Pancreas (tissue), 10 donors: ENCODE results near the gene FN1. TPM values are rescaled to one million over a fixed set of nuclear protein-coding genes. Genes with fewer than 3 reads are reported as not detected.

Experiments
- ATAC-seq, 4 donors: fragments of 200-7000 bp; cut with Tn5 transposase; one replicate each; pipeline versions ENCODE4 v1.8.0 to v1.9.1; 2020; ENCODE audit warnings: mild to moderate bottlenecking in 4 of 4, moderate library complexity in 4 of 4
- DNase-seq, 6 donors: peaks; one replicate each; pipeline ENCODE4 v3.0.0-alpha.2; 2020
- FAIRE-seq: peaks from 2 replicates; lab custom pipeline; 2012; peaks lifted over from hg19 to GRCh38; lab: Jason Lieb, UNC
- H3K27ac ChIP-seq, 4 donors: fragments of 200-600 bp; sonication (generic); 1 replicate in 3 of 4; 2 replicates in 1 of 4; pipeline versions ENCODE4 v1.5.0 to v1.8.0; 2020
- H3K27me3 ChIP-seq, 4 donors: fragments of 200-600 bp; one replicate each; pipeline ENCODE4 v1.8.0; 2021
- H3K36me3 ChIP-seq, 3 donors: fragments of 200-600 bp; sonication (generic) in 1 of 3; one replicate each; pipeline versions ENCODE4 v1.5.0 to v1.8.0; 2020 to 2021
- H3K4me1 ChIP-seq, 3 donors: fragments of 200-600 bp; one replicate each; pipeline ENCODE4 v1.8.0; 2021
- H3K4me3 ChIP-seq, 4 donors: fragments of 200-600 bp; sonication (generic) in 2 of 4; one replicate each; pipeline versions ENCODE4 v1.5.0 to v1.8.0; 2020 to 2021
- H3K9me3 ChIP-seq, 4 donors: fragments of 200-600 bp; one replicate each; pipeline ENCODE4 v1.8.0; 2021
- WGBS, 2 donors: extraction: QIAGEN DNeasy Blood & Tissue Kit; methylation state at CpG; one replicate each; pipeline ENCODE4 v1.1.7; 2013; 5-methylcytosine and 5-hydroxymethylcytosine counted together
- intact Hi-C, 3 donors: fragments of 100-400 bp; cut with DNase I; formaldehyde crosslinking; loops; one replicate each; pipeline versions ENCODE4 v1.11.1 to v1.14.2; 2022
- polyA plus RNA-seq, 2 donors: library from polyadenylated mRNA; stranded (reverse); fragments of 200-250 nt; gene quantifications; one replicate each; pipeline ENCODE4 v1.2.3, GENCODE V29; 2013
- total RNA-seq, 6 donors: library from RNA; stranded (reverse); fragmentation: NEBNext Ultra II Directional in 4 of 6; extraction: Animal tissue kit (Norgen Biotek cat#: 25700) in 4 of 6; gene quantifications; one replicate each; pipeline versions ENCODE4 v1.2.1 to v1.2.4, GENCODE V29; 2021 to 2023
- TF ChIP-seq, protein P1 (sequence below), 4 donors: fragments of 200-600 bp; sonication (generic) in 3 of 4; IDR thresholded peaks; one replicate each; pipeline versions ENCODE4 v1.5.0 to v1.8.0; 2021; ENCODE audit warnings: antibody characterized with exemption in 4 of 4
- donor health status: healthy with polysubstance abuse.
- donor health status: DM: no; HTN: no; CAD: no; lungs with moderate emphysema.
- donor health status: DM: no; HTN: no; CAD: no.
- donor health status: control.
- donor health status: control.
- donor health status: Bipolar disorder and iron deficiency.
- donor health status: DM: yes; HTN: yes; CAD: no.
- donor health status: DM: no; HTN: no; CAD: no.
- donor health status: DM: no; HTN: no; CAD: no.
- donor health status: DM: yes; HTN: yes; CAD: no.

FN1 gene
- total and polyA plus RNA-seq, 8 donors: 8.9 to 432 (median 18.6) TPM

DNA sequence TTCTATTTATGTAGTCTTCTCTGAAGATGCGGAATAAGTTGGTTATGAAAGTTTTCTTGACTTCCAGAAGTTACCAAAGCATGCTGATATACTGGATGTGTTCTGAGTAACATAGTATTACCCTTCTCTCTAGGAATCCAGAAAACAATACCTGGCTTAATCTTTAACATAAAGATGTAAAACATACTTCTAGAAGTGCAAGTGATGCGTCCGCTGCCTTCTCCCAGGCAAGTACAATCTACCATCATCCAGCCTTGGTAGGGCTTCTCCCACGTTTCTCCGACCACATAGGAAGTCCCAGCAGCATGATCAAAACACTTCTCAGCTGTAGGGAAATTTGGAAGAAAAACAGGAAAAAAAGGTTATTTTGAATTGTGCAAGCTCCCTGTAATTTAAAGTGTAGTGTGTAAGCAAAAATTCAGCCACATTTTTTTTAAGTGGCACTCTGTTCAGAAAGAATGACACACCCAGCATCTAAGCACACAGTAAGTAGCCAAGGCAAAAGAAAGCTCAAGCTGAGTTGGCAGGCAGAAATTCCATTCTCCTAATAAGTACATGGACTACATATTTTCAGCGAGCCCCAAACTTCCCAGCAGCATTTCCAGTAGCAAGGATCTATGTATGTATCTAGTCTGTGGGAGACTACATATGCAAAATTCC, 5.2 kb downstream of the FN1 start:
- no peaks in the 10 kb centered on the region for H3K27me3 ChIP-seq
- H3K36me3 ChIP-seq: no peaks in the 10 kb centered on the region
- 81 to 85% methylated on average over 6 of the region's 6 CpGs for WGBS, 2 donors
- H3K9me3 ChIP-seq: no peaks in the 10 kb centered on the region
- TF ChIP-seq, protein P1, sequence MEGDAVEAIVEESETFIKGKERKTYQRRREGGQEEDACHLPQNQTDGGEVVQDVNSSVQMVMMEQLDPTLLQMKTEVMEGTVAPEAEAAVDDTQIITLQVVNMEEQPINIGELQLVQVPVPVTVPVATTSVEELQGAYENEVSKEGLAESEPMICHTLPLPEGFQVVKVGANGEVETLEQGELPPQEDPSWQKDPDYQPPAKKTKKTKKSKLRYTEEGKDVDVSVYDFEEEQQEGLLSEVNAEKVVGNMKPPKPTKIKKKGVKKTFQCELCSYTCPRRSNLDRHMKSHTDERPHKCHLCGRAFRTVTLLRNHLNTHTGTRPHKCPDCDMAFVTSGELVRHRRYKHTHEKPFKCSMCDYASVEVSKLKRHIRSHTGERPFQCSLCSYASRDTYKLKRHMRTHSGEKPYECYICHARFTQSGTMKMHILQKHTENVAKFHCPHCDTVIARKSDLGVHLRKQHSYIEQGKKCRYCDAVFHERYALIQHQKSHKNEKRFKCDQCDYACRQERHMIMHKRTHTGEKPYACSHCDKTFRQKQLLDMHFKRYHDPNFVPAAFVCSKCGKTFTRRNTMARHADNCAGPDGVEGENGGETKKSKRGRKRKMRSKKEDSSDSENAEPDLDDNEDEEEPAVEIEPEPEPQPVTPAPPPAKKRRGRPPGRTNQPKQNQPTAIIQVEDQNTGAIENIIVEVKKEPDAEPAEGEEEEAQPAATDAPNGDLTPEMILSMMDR (IDR thresholded peaks at IDR 0.05): no peak
- ATAC-seq (no peak), FAIRE-seq (no peak), DNase-seq (no peak)
- no peak overlapping the region for H3K4me3 ChIP-seq
- intact Hi-C loops: no loop called here
- H3K4me1 ChIP-seq: no peaks in the 10 kb centered on the region
- no peak overlapping the region for H3K27ac ChIP-seq

DNA sequence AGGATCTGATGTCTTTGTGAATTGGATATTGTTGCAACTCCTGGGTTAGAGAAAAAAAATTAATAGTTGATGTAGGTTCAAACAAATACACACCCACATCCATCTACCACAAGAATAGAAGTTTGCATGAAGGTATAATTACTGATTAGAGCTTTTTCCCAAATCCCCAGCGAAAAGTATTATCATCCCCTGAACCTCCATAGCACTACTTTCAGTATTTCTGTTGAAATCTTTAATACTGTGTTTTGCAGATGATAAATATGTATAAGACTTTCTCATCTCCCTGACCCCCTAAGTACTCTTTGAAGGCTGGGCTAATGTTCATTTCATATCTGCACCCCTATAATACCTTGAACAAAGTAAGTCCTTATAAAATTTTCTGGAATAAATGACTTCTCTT, 6.4 kb downstream of the FN1 start:
- no peaks in the 10 kb centered on the region for H3K36me3 ChIP-seq
- intact Hi-C loops: no loop called here
- H3K4me1 ChIP-seq: no peaks in the 10 kb centered on the region
- H3K9me3 ChIP-seq: no peaks in the 10 kb centered on the region
- WGBS, 2 donors: 95% methylated on average over 1 of the region's 1 CpG
- no peaks in the 10 kb centered on the region for H3K27me3 ChIP-seq
- DNase-seq: no peak
- FAIRE-seq: no peak
- ATAC-seq: no peak
- H3K4me3 ChIP-seq: no peak overlapping the region
- TF ChIP-seq, protein P1 (IDR thresholded peaks at IDR 0.05): no peak
- no peak overlapping the region for H3K27ac ChIP-seq

DNA sequence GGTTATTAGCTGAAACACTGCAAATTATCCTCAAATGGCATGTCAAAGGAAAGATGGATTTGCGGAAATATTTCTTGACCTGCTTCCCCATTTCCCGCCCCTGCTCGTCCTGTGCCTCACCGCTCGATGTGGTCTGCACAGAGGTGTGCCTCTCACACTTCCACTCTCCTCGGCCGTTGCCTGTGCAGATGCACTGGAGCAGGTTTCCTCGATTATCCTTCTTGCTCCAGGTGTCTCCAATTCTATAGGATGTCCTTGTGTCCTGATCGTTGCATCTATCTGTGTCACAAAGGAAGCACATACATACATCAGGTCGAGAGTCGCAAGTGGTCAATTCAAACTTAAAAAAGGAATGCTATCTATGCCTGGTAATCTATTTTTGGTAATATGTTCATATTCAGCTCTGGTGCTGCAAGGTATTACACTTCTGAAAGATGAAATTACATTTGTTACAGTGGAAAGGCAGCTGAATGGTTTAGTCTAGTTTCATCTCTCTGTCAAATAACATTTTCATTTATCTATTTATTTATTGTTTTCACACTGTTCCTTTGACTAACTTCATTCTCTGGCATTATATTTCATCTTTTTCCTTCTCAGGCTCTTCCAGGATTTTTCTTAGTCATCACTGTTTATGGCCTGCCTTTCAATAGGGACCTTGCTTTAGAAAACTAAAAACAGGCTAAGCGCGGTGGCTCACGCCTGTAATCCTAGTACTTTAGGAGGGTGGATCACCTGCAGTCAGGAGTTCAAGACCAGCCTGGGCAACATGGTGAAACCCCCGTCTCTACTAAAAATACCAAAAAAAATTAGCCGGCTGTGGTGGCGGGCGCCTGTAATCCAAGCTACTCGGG, 7.6 kb downstream of the FN1 start:
- no peaks in the 10 kb centered on the region for H3K27me3 ChIP-seq
- intact Hi-C loops: no loop called here
- no peak overlapping the region for H3K27ac ChIP-seq
- no peaks in the 10 kb centered on the region for H3K36me3 ChIP-seq
- H3K4me1 ChIP-seq: no peaks in the 10 kb centered on the region
- H3K9me3 ChIP-seq: no peaks in the 10 kb centered on the region
- TF ChIP-seq, protein P1 (IDR thresholded peaks at IDR 0.05): no peak
- WGBS, 2 donors: 88 to 94% methylated on average over 19 of the region's 19 CpGs
- no peak overlapping the region for H3K4me3 ChIP-seq
- DNase-seq: no peak
- no peak for FAIRE-seq
- no peak for ATAC-seq

GRCh38 chr2:215427585-215427984, 8.3 kb downstream of the FN1 start:
- Histone ChIP-seq H3K4me1 (no peaks in the 10 kb centered on the region), H3K9me3 (no peaks in the 10 kb centered on the region), H3K27ac (no peak overlapping the region), H3K4me3 (no peak overlapping the region), H3K27me3 (no peaks in the 10 kb centered on the region), H3K36me3 (no peaks in the 10 kb centered on the region)
- no peak for FAIRE-seq
- no peak for DNase-seq
- TF ChIP-seq, protein P1 (IDR thresholded peaks at IDR 0.05): no peak
- 85 to 91% methylated on average over 5 of the region's 5 CpGs for WGBS, 2 donors
- intact Hi-C loops: no loop called here
- no peak for ATAC-seq
